GM12891 (cell line): Measurements from ENCODE around the gene ABHD2.
A peak's percentile ranks its signal among the peaks of the same experiment; 100 is the strongest.
"Not testable (repeated sequence)": the region's sequence is repeated elsewhere in the genome, so short reads cannot be mapped to it uniquely, and the experiment has no call there.

Experiments
- DNase-seq: peaks from one replicate; pipeline ENCODE4 v3.0.0; 2011; ENCODE audit warnings: low spot score; ENCODE audit not compliant: insufficient read length
- FAIRE-seq: peaks from 2 replicates; lab custom pipeline; 2011; peaks lifted over from hg19 to GRCh38; lab: Jason Lieb, UNC
- PAX5 ChIP-seq: IDR thresholded peaks from 2 replicates; pipeline ENCODE4 v1.6.1; 2011; ENCODE audit warnings: low read length, moderate library complexity, mild to moderate bottlenecking; ENCODE audit not compliant: insufficient read depth, severe bottlenecking
- POLR2A ChIP-seq: IDR thresholded peaks from 2 replicates; pipeline ENCODE4 v1.6.1; 2011; ENCODE audit warnings: low read depth, low read length, control low read depth
- POLR2AphosphoS5 ChIP-seq: IDR thresholded peaks from 2 replicates; pipeline ENCODE4 v1.6.1; 2011; ENCODE audit warnings: low read depth, low read length, control low read depth
- POU2F2 ChIP-seq: IDR thresholded peaks from 2 replicates; pipeline ENCODE4 v1.6.1; 2011; ENCODE audit warnings: low read depth, mild to moderate bottlenecking, control low read depth, low read length, moderate library complexity
- SPI1 ChIP-seq: IDR thresholded peaks from 2 replicates; pipeline ENCODE4 v1.6.1; 2011; ENCODE audit warnings: low read depth, low read length, control low read depth
- TAF1 ChIP-seq: IDR thresholded peaks from 2 replicates; pipeline ENCODE4 v1.6.1; 2011; ENCODE audit warnings: low read depth, low read length, control low read depth

Gene ABHD2

GRCh38 chr15:89129123-89129815 is 41.0 kb downstream of the ABHD2 start:
- peak; percentile 30 for DNase-seq
- no peak for FAIRE-seq
- TF ChIP-seq POLR2AphosphoS5 (no peak), TAF1 (no peak), POLR2A (no peak), SPI1 (no peak), POU2F2 (no peak), PAX5 (no peak)

- FAIRE-seq = no peak
These were observed 41.5 kb downstream of the ABHD2 start for GRCh38 chr15:89129816-89130134.

GRCh38 chr15:89130201-89130600 is 41.9 kb downstream of the ABHD2 start:
- peak; percentile 35 for FAIRE-seq
- no peak for DNase-seq
- TF ChIP-seq SPI1 (no peak), TAF1 (no peak), PAX5 (no peak), POU2F2 (no peak), POLR2AphosphoS5 (no peak), POLR2A (no peak)

More at GRCh38 chr15:89129816-89130134, 41.5 kb downstream of the ABHD2 start:
- TF ChIP-seq POLR2AphosphoS5 = no peak
- no peak for TF ChIP-seq PAX5
- no peak for TF ChIP-seq POU2F2
- no peak for TF ChIP-seq POLR2A
- no peak for TF ChIP-seq SPI1
- no peak for TF ChIP-seq TAF1
- DNase-seq = no peak

- FAIRE-seq = no peak
- DNase-seq = no peak
- TF ChIP-seq TAF1 (no peak), POLR2A (no peak), PAX5 (no peak), SPI1 (no peak), POLR2AphosphoS5 (no peak), POU2F2 (no peak)
These were observed 43.5 kb downstream of the ABHD2 start for GRCh38 chr15:89131731-89132130.

- TF ChIP-seq SPI1 (no peak), POU2F2 (no peak), PAX5 (no peak), POLR2A (no peak), POLR2AphosphoS5 (no peak)
- no peak for FAIRE-seq
- no peak for DNase-seq
These were observed 44.6 kb downstream of the ABHD2 start for GRCh38 chr15:89132611-89133507.

- FAIRE-seq, DNase-seq: not testable (repeated sequence)
These were observed 47.3 kb downstream of the ABHD2 start for GRCh38 chr15:89135387-89136077.

GRCh38 chr15:89136078-89136806 is 48.0 kb downstream of the ABHD2 start:
- TF ChIP-seq PAX5 = no peak
- TF ChIP-seq TAF1 = no peak
- TF ChIP-seq POU2F2 = no peak
- TF ChIP-seq SPI1 = no peak
- no peak for TF ChIP-seq POLR2A
- TF ChIP-seq POLR2AphosphoS5 = no peak
- FAIRE-seq (no peak), DNase-seq (no peak)

GRCh38 chr15:89136818-89137772 is 48.8 kb downstream of the ABHD2 start:
- TF ChIP-seq POU2F2 (no peak), PAX5 (no peak), POLR2A (no peak)
- FAIRE-seq (no peak), DNase-seq (no peak)
